ENCODE data around the gene APBA2.

- TF ChIP-seq ATF3 (CRISPR knock-in tag; conservative IDR thresholded peaks at IDR 0.05): no peak
- no peak for TF ChIP-seq JUN (CRISPR knock-in tag; IDR thresholded peaks at IDR 0.05)
- no peak for TF ChIP-seq TEAD4 (CRISPR knock-in tag; IDR thresholded peaks at IDR 0.05)
- no peak for TF ChIP-seq PRDM15 (CRISPR knock-in tag; IDR thresholded peaks at IDR 0.05)
- TF ChIP-seq CTCF (IDR thresholded peaks at IDR 0.05): no peak
- TF ChIP-seq NFYB (CRISPR knock-in tag; conservative IDR thresholded peaks at IDR 0.05; ENCODE audit: low read depth): no peak
- TF ChIP-seq CREM (CRISPR knock-in tag; IDR thresholded peaks at IDR 0.05): no peak
- TF ChIP-seq, protein P1, sequence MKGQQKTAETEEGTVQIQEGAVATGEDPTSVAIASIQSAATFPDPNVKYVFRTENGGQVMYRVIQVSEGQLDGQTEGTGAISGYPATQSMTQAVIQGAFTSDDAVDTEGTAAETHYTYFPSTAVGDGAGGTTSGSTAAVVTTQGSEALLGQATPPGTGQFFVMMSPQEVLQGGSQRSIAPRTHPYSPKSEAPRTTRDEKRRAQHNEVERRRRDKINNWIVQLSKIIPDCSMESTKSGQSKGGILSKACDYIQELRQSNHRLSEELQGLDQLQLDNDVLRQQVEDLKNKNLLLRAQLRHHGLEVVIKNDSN (CRISPR knock-in tag; IDR thresholded peaks at IDR 0.05): no peak
These were observed 109.9 kb downstream of the APBA2 start for GRCh38 chr15:28995705-28996104.
